HepG2 (cell line): ENCODE measurements around the gene FAM193A. TPM values are rescaled to one million over a fixed set of nuclear protein-coding genes. Genes with fewer than 3 reads are reported as not detected.

Experiments
- ATAC-seq: fragments of 200-7000 bp; cut with Tn5 transposase; 3 replicates; pipeline ENCODE4 v1.9.1; 2020; ENCODE audit warnings: mild to moderate bottlenecking, moderate library complexity
- BruUV-seq: library from RNA; stranded (reverse); fragments of 400-500 nt; replicated peaks from 2 replicates; lab custom pipeline; 2021; lab: Mats Ljungman, UMichigan
- CTCF ChIA-PET: fragments of 300-600 bp; formaldehyde crosslinking; extraction: SDS; loops from one replicate; lab custom pipeline; 2021; ENCODE audit warnings: low total read pairs, inconsistent platforms, low intra/inter-chr PET ratio; lab: Yijun Ruan, JAX
- POLR2A ChIA-PET: fragments of 350-600 bp; sonication (Branson Sonifier 250); formaldehyde crosslinking; loops from one replicate; lab custom pipeline; 2020; ENCODE audit warnings: antibody characterized with exemption, inconsistent platforms; lab: Yijun Ruan, JAX
- DNase-seq: peaks from one replicate; pipeline ENCODE4 v3.0.0-alpha.2; 2015; ENCODE audit warnings: low spot score
- FAIRE-seq: peaks from 3 replicates; lab custom pipeline; 2011; peaks lifted over from hg19 to GRCh38; lab: Jason Lieb, UNC
- H2AFZ ChIP-seq: one replicate; pipeline ENCODE4 v1.6.1; 2011; ENCODE audit warnings: low read length, inconsistent platforms
- H3K27ac ChIP-seq: fragments of 300-600 bp; 3 replicates; pipeline ENCODE4 v1.8.0; 2011; ENCODE audit warnings: mixed run types, mild to moderate bottlenecking, mixed read lengths, low read length, inconsistent platforms; ENCODE audit not compliant: insufficient read depth; ENCODE audit errors: extremely low read length
- H3K27me3 ChIP-seq, 2 experiments: fragments of 200-600 bp in 1 of 2; 2 replicates in 1 of 2; 3 replicates in 1 of 2; pipeline versions ENCODE4 v1.6.0 to v1.8.0; 2011; ENCODE audit warnings: low read length in 2 of 2, mild to moderate bottlenecking in 2 of 2, moderate library complexity in 2 of 2, inconsistent platforms in 1 of 2; ENCODE audit not compliant: insufficient read depth in 2 of 2, control insufficient read depth in 1 of 2
- H3K36me3 ChIP-seq, 2 experiments: fragments of 200-600 bp in 1 of 2; replicated peaks in 1 of 2; 2 replicates in 1 of 2; 3 replicates in 1 of 2; pipeline versions ENCODE4 v1.5.1 to v1.8.0; 2011; ENCODE audit warnings: low read length in 2 of 2, inconsistent platforms in 1 of 2; ENCODE audit not compliant: insufficient read depth in 2 of 2, control insufficient read depth in 1 of 2
- H3K4me1 ChIP-seq: 2 replicates; pipeline ENCODE4 v1.5.1; 2012; ENCODE audit warnings: low read length, inconsistent platforms; ENCODE audit not compliant: insufficient read depth
- H3K4me2 ChIP-seq: 2 replicates; pipeline ENCODE4 v1.6.0; 2011; ENCODE audit warnings: low read depth, low read length, inconsistent platforms
- H3K4me3 ChIP-seq, 3 experiments: fragments of 200-600 bp in 1 of 3; sonication (generic), shearing (Covaris generic) in 1 of 3; replicated peaks in 1 of 3; 2 replicates each; pipeline ENCODE4 v1.5.1; 2011 to 2016; ENCODE audit warnings: low read length in 3 of 3, inconsistent platforms in 2 of 3, low read depth in 2 of 3, mild to moderate bottlenecking in 2 of 3, control low read depth in 1 of 3, mixed read lengths in 1 of 3; ENCODE audit not compliant: insufficient read depth in 1 of 3
- H3K79me2 ChIP-seq: one replicate; pipeline ENCODE4 v1.6.1; 2011; ENCODE audit warnings: low read length, inconsistent platforms; ENCODE audit not compliant: insufficient read depth
- H3K9ac ChIP-seq: 2 replicates; pipeline ENCODE4 v1.6.0; 2011; ENCODE audit warnings: mild to moderate bottlenecking, low read depth, low read length, inconsistent platforms; ENCODE audit not compliant: insufficient read depth
- H3K9me3 ChIP-seq: 2 replicates; pipeline ENCODE4 v1.5.1; 2012; ENCODE audit warnings: mild to moderate bottlenecking, low read length
- H4K20me1 ChIP-seq: 2 replicates; pipeline ENCODE4 v1.6.0; 2011; ENCODE audit warnings: inconsistent platforms, mild to moderate bottlenecking, low read length, moderate library complexity; ENCODE audit not compliant: insufficient read depth
- RBM22 ChIP-seq: fragments of 200-400 bp; formaldehyde crosslinking; optimal IDR thresholded peaks from 2 replicates; pipeline ENCODE3; 2017; ENCODE audit warnings: mild to moderate bottlenecking, low read length, moderate library complexity
- ZNF777 ChIP-seq: sonication (generic); formaldehyde crosslinking; IDR thresholded peaks from 2 replicates; pipeline ENCODE4 v1.4.0; 2020; ENCODE audit warnings: missing genetic modification reagents
- WGBS: methylation state at CpG from one replicate; pipeline ENCODE4 v1.1.6; 2017; ENCODE audit warnings: low lambda C conversion rate; 5-methylcytosine and 5-hydroxymethylcytosine counted together
- in situ Hi-C: cut with HindIII; loops from 2 replicates; pipeline ENCODE4 v1.10.0; 2017; ENCODE audit warnings: low pct_unique_long_range_greater_than_20kb; ENCODE audit not compliant: extremely low pct_ligation_motif_present
- intact Hi-C: fragments of 100-400 bp; cut with micrococcal nuclease; formaldehyde crosslinking; loops from one replicate; pipeline ENCODE4 v1.10.0; 2022; ENCODE audit not compliant: unreplicated experiment
- polyA plus RNA-seq, 8 experiments: library from polyadenylated mRNA; depleted of rRNA in 3 of 8; stranded (reverse) in 7 of 8; unstranded in 1 of 8; fragments of >200 nt; fragmentation: Illumina TruSeq in 4 of 8; extraction: Trizol in 4 of 8; gene quantifications; 2 replicates each; pipeline versions ENCODE4 v1.2.1 to v1.2.3, GENCODE V29; 2011 to 2016; ENCODE audit warnings: low read depth in 4 of 8, missing spikeins in 1 of 8, mixed read lengths in 1 of 8; ENCODE audit not compliant: insufficient read depth in 1 of 8
- total RNA-seq, 5 experiments: library from RNA; depleted of rRNA; stranded (reverse); fragments of >200 nt; fragmentation: Illumina TruSeq; extraction: Trizol; gene quantifications; 2 replicates each; pipeline ENCODE4 v1.2.3, GENCODE V29; 2016; ENCODE audit warnings: low read depth in 1 of 5
- TF ChIP-seq, protein P1 (sequence below): sonication (generic); formaldehyde crosslinking; IDR thresholded peaks from 2 replicates; pipeline ENCODE4 v1.5.0; 2020; ENCODE audit warnings: mild to moderate bottlenecking, missing genetic modification reagents, moderate library complexity
- TF ChIP-seq, protein P2 (sequence below): sonication (generic); formaldehyde crosslinking; IDR thresholded peaks from 2 replicates; pipeline ENCODE4 v1.5.1; 2020; ENCODE audit warnings: mild to moderate bottlenecking, missing genetic modification reagents, moderate library complexity

The FAM193A gene
- total and polyA plus RNA-seq, 2 of the 13 experiments (the other 11 are each of a cell fraction or from before 2014, with no cell fraction given), result 5.7 to 8.7 TPM

DNA sequence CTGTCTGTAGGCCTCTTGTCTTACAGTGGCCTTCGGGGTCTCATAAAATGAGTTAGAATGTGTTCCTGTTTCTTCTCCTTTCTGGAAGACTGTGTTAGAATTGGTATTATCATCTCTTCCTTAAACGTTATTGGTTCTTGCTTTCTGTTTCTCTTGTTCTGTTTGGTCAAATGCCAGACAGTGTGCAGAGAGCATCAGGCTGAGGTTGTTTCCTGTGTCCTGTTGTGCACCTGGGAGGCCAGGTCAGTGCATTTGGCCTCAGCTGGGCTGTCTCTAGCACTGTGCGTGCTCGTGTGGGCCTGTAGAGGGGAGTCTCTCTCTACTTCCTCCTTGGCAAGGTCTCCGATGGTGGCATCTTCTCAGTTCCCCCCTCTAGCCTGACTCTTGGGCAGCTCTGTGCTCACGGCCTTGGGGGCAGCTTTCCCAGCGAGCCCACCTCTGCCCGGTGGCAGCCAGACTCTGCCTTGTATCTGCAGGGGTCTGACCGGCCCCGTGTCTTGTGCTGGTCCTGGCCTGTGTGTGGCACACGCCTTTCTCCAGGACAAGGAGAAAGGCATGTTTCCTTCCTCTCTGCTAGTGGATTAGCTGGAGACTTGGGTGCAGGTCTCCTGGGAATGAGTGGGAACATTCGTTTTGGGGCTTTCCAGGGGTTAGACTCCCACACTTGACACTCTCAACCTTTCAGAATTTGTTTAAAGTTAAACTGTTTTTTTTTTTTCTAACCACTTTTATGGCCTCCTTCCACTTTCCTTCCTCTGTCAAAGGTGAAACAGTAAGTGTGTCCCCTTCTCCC is 62.3 kb downstream of the FAM193A start:
- peaks cover 6 to 36% of the 10 kb centered on the region in 2 experiments; a peak in 4 of 5 replicates for H3K36me3 ChIP-seq
- no peak overlapping the region for H3K4me2 ChIP-seq
- no peaks in the 10 kb centered on the region for H3K9me3 ChIP-seq
- H3K4me1 ChIP-seq, result peaks cover 68% of the 10 kb centered on the region
- no TSS peak for BruUV-seq
- intact Hi-C loops, result loop anchor here (10.0 kb wide), 1 partner anchor 54 kb away; no protein-coding TSS in a partner anchor
- ChIA-PET POLR2A (no interaction called here), CTCF (no interaction called here)
- H4K20me1 ChIP-seq, result peaks cover 46% of the 10 kb centered on the region
- TF ChIP-seq, protein P1, sequence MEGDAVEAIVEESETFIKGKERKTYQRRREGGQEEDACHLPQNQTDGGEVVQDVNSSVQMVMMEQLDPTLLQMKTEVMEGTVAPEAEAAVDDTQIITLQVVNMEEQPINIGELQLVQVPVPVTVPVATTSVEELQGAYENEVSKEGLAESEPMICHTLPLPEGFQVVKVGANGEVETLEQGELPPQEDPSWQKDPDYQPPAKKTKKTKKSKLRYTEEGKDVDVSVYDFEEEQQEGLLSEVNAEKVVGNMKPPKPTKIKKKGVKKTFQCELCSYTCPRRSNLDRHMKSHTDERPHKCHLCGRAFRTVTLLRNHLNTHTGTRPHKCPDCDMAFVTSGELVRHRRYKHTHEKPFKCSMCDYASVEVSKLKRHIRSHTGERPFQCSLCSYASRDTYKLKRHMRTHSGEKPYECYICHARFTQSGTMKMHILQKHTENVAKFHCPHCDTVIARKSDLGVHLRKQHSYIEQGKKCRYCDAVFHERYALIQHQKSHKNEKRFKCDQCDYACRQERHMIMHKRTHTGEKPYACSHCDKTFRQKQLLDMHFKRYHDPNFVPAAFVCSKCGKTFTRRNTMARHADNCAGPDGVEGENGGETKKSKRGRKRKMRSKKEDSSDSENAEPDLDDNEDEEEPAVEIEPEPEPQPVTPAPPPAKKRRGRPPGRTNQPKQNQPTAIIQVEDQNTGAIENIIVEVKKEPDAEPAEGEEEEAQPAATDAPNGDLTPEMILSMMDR (CRISPR knock-in tag), result peak; percentile 24; the same call in 1 of the 2 replicates
- TF ChIP-seq RBM22 (peak; percentile 30), ZNF777 (CRISPR knock-in tag) (no peak)
- TF ChIP-seq, protein P2, sequence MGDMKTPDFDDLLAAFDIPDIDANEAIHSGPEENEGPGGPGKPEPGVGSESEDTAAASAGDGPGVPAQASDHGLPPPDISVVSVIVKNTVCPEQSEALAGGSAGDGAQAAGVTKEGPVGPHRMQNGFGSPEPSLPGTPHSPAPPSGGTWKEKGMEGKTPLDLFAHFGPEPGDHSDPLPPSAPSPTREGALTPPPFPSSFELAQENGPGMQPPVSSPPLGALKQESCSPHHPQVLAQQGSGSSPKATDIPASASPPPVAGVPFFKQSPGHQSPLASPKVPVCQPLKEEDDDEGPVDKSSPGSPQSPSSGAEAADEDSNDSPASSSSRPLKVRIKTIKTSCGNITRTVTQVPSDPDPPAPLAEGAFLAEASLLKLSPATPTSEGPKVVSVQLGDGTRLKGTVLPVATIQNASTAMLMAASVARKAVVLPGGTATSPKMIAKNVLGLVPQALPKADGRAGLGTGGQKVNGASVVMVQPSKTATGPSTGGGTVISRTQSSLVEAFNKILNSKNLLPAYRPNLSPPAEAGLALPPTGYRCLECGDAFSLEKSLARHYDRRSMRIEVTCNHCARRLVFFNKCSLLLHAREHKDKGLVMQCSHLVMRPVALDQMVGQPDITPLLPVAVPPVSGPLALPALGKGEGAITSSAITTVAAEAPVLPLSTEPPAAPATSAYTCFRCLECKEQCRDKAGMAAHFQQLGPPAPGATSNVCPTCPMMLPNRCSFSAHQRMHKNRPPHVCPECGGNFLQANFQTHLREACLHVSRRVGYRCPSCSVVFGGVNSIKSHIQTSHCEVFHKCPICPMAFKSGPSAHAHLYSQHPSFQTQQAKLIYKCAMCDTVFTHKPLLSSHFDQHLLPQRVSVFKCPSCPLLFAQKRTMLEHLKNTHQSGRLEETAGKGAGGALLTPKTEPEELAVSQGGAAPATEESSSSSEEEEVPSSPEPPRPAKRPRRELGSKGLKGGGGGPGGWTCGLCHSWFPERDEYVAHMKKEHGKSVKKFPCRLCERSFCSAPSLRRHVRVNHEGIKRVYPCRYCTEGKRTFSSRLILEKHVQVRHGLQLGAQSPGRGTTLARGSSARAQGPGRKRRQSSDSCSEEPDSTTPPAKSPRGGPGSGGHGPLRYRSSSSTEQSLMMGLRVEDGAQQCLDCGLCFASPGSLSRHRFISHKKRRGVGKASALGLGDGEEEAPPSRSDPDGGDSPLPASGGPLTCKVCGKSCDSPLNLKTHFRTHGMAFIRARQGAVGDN, result 0 out of 2 replicates have a peak, but pooled peaks have one; percentile 10
- H3K27ac ChIP-seq, result no peak overlapping the region
- H3K4me3 ChIP-seq, result no peak overlapping the region
- in situ Hi-C loops, result no loop called here
- ATAC-seq (peak; percentile 61), FAIRE-seq (no peak), DNase-seq (no peak)
- no peaks in the 10 kb centered on the region for H3K27me3 ChIP-seq
- H3K9ac ChIP-seq, result no peak overlapping the region
- no peak overlapping the region for H2AFZ ChIP-seq
- H3K79me2 ChIP-seq, result peaks cover 79% of the 10 kb centered on the region
- WGBS, result 93% methylated on average over 5 of the region's 12 CpGs
